IMR-90 (cell line): ENCODE results near the gene SLC19A1. TPM values are rescaled to one million over a fixed set of nuclear protein-coding genes. Genes with fewer than 3 reads are reported as not detected.

Experiments
- ATAC-seq: fragments of 200-7000 bp; cut with Tn5 transposase; 2 replicates; pipeline ENCODE4 v1.9.1; 2020; ENCODE audit warnings: low read depth, mild to moderate bottlenecking, moderate library complexity
- BruUV-seq: library from RNA; stranded (reverse); fragments of 400-500 nt; replicated peaks from 2 replicates; lab custom pipeline; 2021; lab: Mats Ljungman, UMichigan
- CTCF ChIA-PET: fragments of 300-600 bp; formaldehyde crosslinking; extraction: SDS; loops from one replicate; lab custom pipeline; 2021; ENCODE audit warnings: antibody characterized with exemption; lab: Yijun Ruan, JAX
- POLR2A ChIA-PET: fragments of 300-600 bp; sonication (Branson Sonifier 250); formaldehyde crosslinking; loops from one replicate; lab custom pipeline; 2022; ENCODE audit warnings: antibody characterized with exemption; ENCODE audit not compliant: unreplicated experiment; lab: Charles Lee
- DNase-seq: peaks from one replicate; pipeline ENCODE4 v3.0.0; 2013
- H2AFZ ChIP-seq: replicated peaks from 2 replicates; pipeline ENCODE3; 2013; ENCODE audit warnings: low read length, mild to moderate bottlenecking; ENCODE audit not compliant: poor library complexity
- H2AK5ac ChIP-seq: 2 replicates; pipeline ENCODE4 v1.6.1; 2013; ENCODE audit warnings: low read depth, low read length, inconsistent platforms
- H2AK9ac ChIP-seq: replicated peaks from 2 replicates; pipeline ENCODE3; 2013; ENCODE audit warnings: mild to moderate bottlenecking, low read depth, low read length, moderate library complexity; ENCODE audit not compliant: poor library complexity
- H2BK120ac ChIP-seq: 2 replicates; pipeline ENCODE4 v1.6.1; 2013; ENCODE audit warnings: low read depth, low read length, inconsistent platforms
- H2BK15ac ChIP-seq: 3 replicates; pipeline ENCODE4 v1.6.1; 2013; ENCODE audit warnings: low read depth, low read length, inconsistent platforms
- H2BK20ac ChIP-seq: 2 replicates; pipeline ENCODE4 v1.6.1; 2013; ENCODE audit warnings: low read depth, mild to moderate bottlenecking, inconsistent platforms, low read length, moderate library complexity
- H2BK5ac ChIP-seq: 2 replicates; pipeline ENCODE4 v1.6.1; 2013; ENCODE audit warnings: mild to moderate bottlenecking, low read depth, low read length, inconsistent platforms; ENCODE audit not compliant: poor library complexity, severe bottlenecking
- H3K14ac ChIP-seq: replicated peaks from 2 replicates; pipeline ENCODE4 v1.6.1; 2013; ENCODE audit warnings: low read depth, low read length, inconsistent platforms
- H3K18ac ChIP-seq: 2 replicates; pipeline ENCODE4 v1.6.1; 2013; ENCODE audit warnings: low read depth, low read length, control low read depth
- H3K23ac ChIP-seq: 2 replicates; pipeline ENCODE4 v1.6.1; 2013; ENCODE audit warnings: low read depth, low read length, inconsistent platforms
- H3K27ac ChIP-seq: 2 replicates; pipeline ENCODE4 v1.5.1; 2013; ENCODE audit warnings: mild to moderate bottlenecking, control low read depth, low read length; ENCODE audit not compliant: insufficient read depth
- H3K27me3 ChIP-seq: 2 replicates; pipeline ENCODE4 v1.6.1; 2013; ENCODE audit warnings: low read length; ENCODE audit not compliant: control insufficient read depth, insufficient read depth
- H3K36me3 ChIP-seq: 2 replicates; pipeline ENCODE4 v1.6.1; 2013; ENCODE audit warnings: low read length, mixed read lengths; ENCODE audit not compliant: control insufficient read depth, insufficient read depth
- H3K4ac ChIP-seq: 2 replicates; pipeline ENCODE4 v1.6.1; 2013; ENCODE audit warnings: low read depth, low read length, inconsistent platforms
- H3K4me1 ChIP-seq: 2 replicates; pipeline ENCODE4 v1.6.1; 2013; ENCODE audit warnings: low read length, mixed read lengths; ENCODE audit not compliant: control insufficient read depth, insufficient read depth
- H3K4me2 ChIP-seq: 2 replicates; pipeline ENCODE4 v1.6.1; 2013; ENCODE audit warnings: low read depth, mild to moderate bottlenecking, control low read depth, low read length, moderate library complexity
- H3K4me3 ChIP-seq: 2 replicates; pipeline ENCODE4 v1.5.1; 2013; ENCODE audit warnings: low read depth, mild to moderate bottlenecking, control low read depth, low read length, moderate library complexity; ENCODE audit not compliant: insufficient read depth
- H3K56ac ChIP-seq: 2 replicates; pipeline ENCODE4 v1.6.1; 2013; ENCODE audit warnings: low read length, inconsistent platforms; ENCODE audit not compliant: insufficient read depth; ENCODE audit errors: extremely low read depth
- H3K79me1 ChIP-seq, 2 experiments: 2 replicates each; pipeline ENCODE4 v1.6.1; 2013; ENCODE audit warnings: low read length in 2 of 2, inconsistent platforms in 1 of 2, low read depth in 1 of 2
- H3K9ac ChIP-seq: 2 replicates; pipeline ENCODE4 v1.6.1; 2013; ENCODE audit warnings: low read depth, low read length, control low read depth
- H3K9me1 ChIP-seq: 2 replicates; pipeline ENCODE4 v1.6.1; 2013; ENCODE audit warnings: low read length, inconsistent platforms; ENCODE audit not compliant: insufficient read depth
- H3K9me3 ChIP-seq: 2 replicates; pipeline ENCODE4 v1.6.1; 2013; ENCODE audit warnings: low read length; ENCODE audit not compliant: control insufficient read depth, insufficient read depth
- H4K20me1 ChIP-seq: 2 replicates; pipeline ENCODE4 v1.6.1; 2013; ENCODE audit warnings: low read length, inconsistent platforms; ENCODE audit not compliant: insufficient read depth
- H4K5ac ChIP-seq: 2 replicates; pipeline ENCODE4 v1.6.1; 2013; ENCODE audit warnings: mild to moderate bottlenecking, low read depth, low read length, control low read depth
- H4K8ac ChIP-seq, 2 experiments: 2 replicates each; pipeline ENCODE4 v1.6.1; 2013; ENCODE audit warnings: low read depth in 2 of 2, low read length in 2 of 2, control low read depth in 1 of 2, inconsistent platforms in 1 of 2
- H4K91ac ChIP-seq: 2 replicates; pipeline ENCODE4 v1.6.1; 2013; ENCODE audit warnings: low read depth, low read length, inconsistent platforms; ENCODE audit not compliant: insufficient read depth
- BHLHE40 ChIP-seq: fragments of 150-350 bp; IDR thresholded peaks from 2 replicates; pipeline ENCODE4 v1.6.1; 2016; ENCODE audit warnings: mild to moderate bottlenecking, low read depth, low read length
- MAFK ChIP-seq: IDR thresholded peaks from 2 replicates; pipeline ENCODE4 v1.6.1; 2012; ENCODE audit warnings: low read depth, low read length, improper control_type of control experiment
- WGBS, 2 experiments: methylation state at CpG; one replicate each; pipeline versions ENCODE4 v1.1.5 to v1.1.7; 2013; ENCODE audit warnings: missing lambda C conversion rate in 2 of 2; ENCODE audit not compliant: insufficient read length in 1 of 2; ENCODE audit errors: extremely low coverage in 2 of 2; 5-methylcytosine and 5-hydroxymethylcytosine counted together
- dilution Hi-C: fragments of 300-500 bp; cut with HindIII; formaldehyde crosslinking; loops from one replicate; pipeline ENCODE4 v1.14.3; 2018; ENCODE audit warnings: low sequenced_read_pairs; ENCODE audit not compliant: unreplicated experiment
- in situ Hi-C: fragments of 300-500 bp; cut with MboI; formaldehyde crosslinking; loops from 3 replicates; pipeline ENCODE4 v1.14.3; 2019; ENCODE audit warnings: low sequenced_read_pairs, inconsistent platforms, mixed read lengths
- intact Hi-C: fragments of 100-400 bp; cut with micrococcal nuclease; formaldehyde crosslinking; loops from 2 replicates; pipeline ENCODE4 v1.10.0; 2022
- polyA plus RNA-seq, 3 experiments: library from polyadenylated mRNA; depleted of rRNA; stranded (reverse); fragments of >200 nt; gene quantifications; 2 replicates each; pipeline ENCODE4 v1.2.3, GENCODE V29; 2012; ENCODE audit warnings: low replicate concordance in 1 of 3
- total RNA-seq: library from RNA; depleted of rRNA; stranded (reverse); fragments of >200 nt; gene quantifications from 2 replicates; pipeline ENCODE4 v1.2.3, GENCODE V29; 2012
- TF ChIP-seq, protein P1 (sequence below): fragments of 150-350 bp; IDR thresholded peaks from 2 replicates; pipeline ENCODE4 v1.6.1; 2016; ENCODE audit warnings: low read depth, mild to moderate bottlenecking, low read length, moderate library complexity, borderline replicate concordance

Gene SLC19A1
- total and polyA plus RNA-seq, 2 of the 4 experiments (the other 2 are of a cell fraction) = 2.2 to 16.2 TPM

DNA sequence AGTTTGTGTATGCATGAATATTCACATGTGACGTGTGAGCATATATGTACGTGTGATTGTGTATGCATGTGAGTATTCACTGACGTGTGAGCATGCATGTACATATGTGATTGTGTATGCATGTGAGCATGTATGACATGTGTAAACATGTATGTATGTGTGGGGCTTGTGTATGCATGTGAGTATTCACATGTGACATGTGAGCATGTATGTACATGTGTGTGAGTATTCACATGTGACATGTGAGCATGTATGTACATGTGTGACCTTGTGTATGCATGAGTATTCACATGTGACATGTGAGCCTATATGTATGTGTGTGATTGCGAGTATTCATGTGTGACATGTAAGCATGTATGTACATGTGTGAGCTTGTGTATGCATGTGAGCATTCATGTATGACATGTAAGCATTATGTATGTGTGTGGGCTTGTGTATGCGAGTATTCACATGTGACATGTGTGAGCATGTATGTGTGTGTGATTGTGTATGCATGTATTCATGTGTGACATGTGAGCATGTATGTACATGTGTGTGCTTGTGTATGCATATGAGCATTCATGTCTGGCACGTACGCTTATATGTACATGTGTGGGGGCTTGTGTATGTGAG is 89.4 kb downstream of the SLC19A1 start:
- no peak overlapping the region for H3K9ac ChIP-seq
- intact Hi-C loops = no loop called here
- no peak overlapping the region for H3K14ac ChIP-seq
- no peak overlapping the region for H2BK15ac ChIP-seq
- TF ChIP-seq, protein P1, sequence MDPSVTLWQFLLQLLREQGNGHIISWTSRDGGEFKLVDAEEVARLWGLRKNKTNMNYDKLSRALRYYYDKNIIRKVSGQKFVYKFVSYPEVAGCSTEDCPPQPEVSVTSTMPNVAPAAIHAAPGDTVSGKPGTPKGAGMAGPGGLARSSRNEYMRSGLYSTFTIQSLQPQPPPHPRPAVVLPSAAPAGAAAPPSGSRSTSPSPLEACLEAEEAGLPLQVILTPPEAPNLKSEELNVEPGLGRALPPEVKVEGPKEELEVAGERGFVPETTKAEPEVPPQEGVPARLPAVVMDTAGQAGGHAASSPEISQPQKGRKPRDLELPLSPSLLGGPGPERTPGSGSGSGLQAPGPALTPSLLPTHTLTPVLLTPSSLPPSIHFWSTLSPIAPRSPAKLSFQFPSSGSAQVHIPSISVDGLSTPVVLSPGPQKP = no peak
- TF ChIP-seq BHLHE40 = no peak
- no peak for TF ChIP-seq MAFK
- peaks cover 33 to 93% of the 10 kb centered on the region in 2 experiments for H3K79me1 ChIP-seq
- H3K4me1 ChIP-seq = peaks cover 36% of the 10 kb centered on the region
- no peak overlapping the region for H2AK5ac ChIP-seq
- DNase-seq (no peak), ATAC-seq (no peak)
- no peaks in the 10 kb centered on the region for H3K27me3 ChIP-seq
- 98% methylated on average over 7 of the region's 7 CpGs; no CpG with 5 or more reads in 1 of the 2 experiments for WGBS, 2 experiments
- in situ Hi-C loops = no loop called here
- no peak overlapping the region for H2AK9ac ChIP-seq
- no peak overlapping the region for H3K18ac ChIP-seq
- 0 out of 2 replicates have a peak overlapping the region, but pooled peaks have one; percentile 5 for H3K23ac ChIP-seq
- no peak overlapping the region for H2BK120ac ChIP-seq
- no peak overlapping the region for H2BK5ac ChIP-seq
- H3K27ac ChIP-seq = no peak overlapping the region
- H3K56ac ChIP-seq = no peak overlapping the region
- no peak overlapping the region for H4K91ac ChIP-seq
- no peak overlapping the region for H2BK20ac ChIP-seq
- no peak overlapping the region for H3K4ac ChIP-seq
- no peak overlapping the region for H4K8ac ChIP-seq
- H3K36me3 ChIP-seq = peaks cover 15% of the 10 kb centered on the region
- BruUV-seq = no TSS peak
- CTCF ChIA-PET = no interaction called here
- H4K5ac ChIP-seq = no peak overlapping the region
- no peak overlapping the region for H2AFZ ChIP-seq
- POLR2A ChIA-PET = no interaction called here
- no peak overlapping the region for H3K4me2 ChIP-seq
- H3K4me3 ChIP-seq = no peak overlapping the region
- no peaks in the 10 kb centered on the region for H3K9me3 ChIP-seq
- peaks cover 68% of the 10 kb centered on the region for H4K20me1 ChIP-seq
- peaks cover 31% of the 10 kb centered on the region for H3K9me1 ChIP-seq
- dilution Hi-C loops = no loop called here
